ENCODE data around the gene HYCC1.

HYCC1 gene

DNA sequence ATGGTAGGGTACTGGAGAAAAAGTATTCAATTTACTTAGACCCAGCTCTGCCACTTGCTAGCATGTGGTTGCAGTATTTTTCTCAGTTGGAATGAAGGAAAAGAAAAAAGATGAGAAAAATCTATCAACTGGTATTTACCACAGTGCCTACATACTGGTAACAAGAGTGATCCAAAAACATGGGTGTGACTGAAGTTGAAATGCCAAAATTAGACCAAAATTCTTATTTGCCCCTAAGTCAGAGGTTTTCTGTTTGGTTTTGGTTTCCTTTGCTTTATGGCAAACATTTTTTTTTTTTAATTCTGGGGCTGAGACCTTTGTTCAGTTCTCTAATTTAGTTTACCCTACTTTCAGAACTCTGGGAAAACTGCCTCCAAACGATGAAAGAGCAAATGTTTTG, 12.3 kb downstream of the HYCC1 start:
- DNase-seq (ENCODE audit: extremely low read depth, insufficient read length), result no peak

GRCh38 chr7:23000597-23001360, 13.2 kb downstream of the HYCC1 start:
- H3K36me3 ChIP-seq (ENCODE audit: control insufficient read depth, insufficient read depth, low read length), result no peaks in the 10 kb centered on the region
- H3K27me3 ChIP-seq (replicated peaks; ENCODE audit: control insufficient read depth, insufficient read depth, low read length), result no peaks in the 10 kb centered on the region
- H3K4me3 ChIP-seq (replicated peaks; ENCODE audit: low read depth, low read length), result no peak overlapping the region
- no peak for TF ChIP-seq CTCF (IDR thresholded peaks at IDR 0.05; ENCODE audit: insufficient read depth, low read length, poor library complexity, severe bottlenecking)
- no peak for DNase-seq (ENCODE audit: extremely low read depth, insufficient read length)

More for the DNA sequence above, 12.3 kb downstream of the HYCC1 start:
- Histone ChIP-seq H3K27me3 (replicated peaks; ENCODE audit: control insufficient read depth, insufficient read depth, low read length) (no peaks in the 10 kb centered on the region), H3K36me3 (ENCODE audit: control insufficient read depth, insufficient read depth, low read length) (no peaks in the 10 kb centered on the region), H3K4me3 (replicated peaks; ENCODE audit: low read depth, low read length) (no peak overlapping the region)
- no peak for TF ChIP-seq CTCF (IDR thresholded peaks at IDR 0.05; ENCODE audit: insufficient read depth, low read length, poor library complexity, severe bottlenecking)

DNA sequence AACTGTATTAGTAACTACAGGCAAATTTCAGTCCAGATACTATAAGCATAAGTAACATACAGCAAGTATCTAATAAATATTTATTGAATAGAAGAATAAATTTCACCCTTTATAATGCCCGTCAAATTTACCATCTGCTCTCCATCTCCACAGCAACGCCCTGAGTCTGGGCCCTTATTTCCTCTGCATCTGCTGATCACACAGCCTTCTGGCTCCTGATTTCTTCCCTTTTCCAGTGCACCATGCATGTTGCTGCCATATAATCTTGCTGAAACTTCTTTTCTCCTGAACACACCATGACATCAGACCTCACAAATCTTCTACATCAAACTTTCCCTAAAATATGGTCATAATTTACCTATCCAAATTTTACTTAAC, 15.4 kb downstream of the HYCC1 start:
- no peak for DNase-seq (ENCODE audit: extremely low read depth, insufficient read length)
- Histone ChIP-seq H3K27me3 (replicated peaks; ENCODE audit: control insufficient read depth, insufficient read depth, low read length) (no peaks in the 10 kb centered on the region), H3K4me3 (replicated peaks; ENCODE audit: low read depth, low read length) (no peak overlapping the region), H3K36me3 (ENCODE audit: control insufficient read depth, insufficient read depth, low read length) (no peaks in the 10 kb centered on the region)
- TF ChIP-seq CTCF (IDR thresholded peaks at IDR 0.05; ENCODE audit: insufficient read depth, low read length, poor library complexity, severe bottlenecking), result no peak

DNA sequence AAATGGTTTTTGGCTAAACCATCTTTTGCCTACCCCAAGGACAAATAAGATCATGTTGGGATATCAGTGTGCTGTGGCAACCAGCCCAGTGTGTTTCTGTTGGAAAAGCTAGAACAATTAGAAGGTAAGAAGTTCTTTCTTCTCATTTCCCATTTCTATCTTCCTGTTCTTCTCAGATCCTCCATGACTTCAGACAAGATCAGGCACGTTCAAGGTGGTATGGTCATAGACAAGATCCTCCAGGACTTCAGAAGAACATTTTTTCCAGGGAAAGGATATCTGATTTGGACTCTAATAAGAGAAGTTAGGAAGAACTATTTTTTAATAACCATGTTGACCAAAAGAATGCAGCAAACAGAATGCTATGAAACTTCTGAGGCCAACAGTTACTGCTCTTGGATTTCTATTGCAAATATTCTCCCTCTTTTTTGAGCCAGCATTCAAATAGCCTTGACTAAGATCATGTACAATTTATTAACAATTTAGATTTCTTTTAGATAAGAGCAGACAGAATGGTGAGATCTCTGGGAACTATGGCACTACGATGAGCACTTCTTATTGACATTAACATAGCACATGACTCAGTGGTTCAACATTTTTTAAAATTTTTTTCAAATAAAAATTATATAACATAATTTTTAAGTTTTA, 15.9 kb downstream of the HYCC1 start:
- no peak for TF ChIP-seq CTCF (IDR thresholded peaks at IDR 0.05; ENCODE audit: insufficient read depth, low read length, poor library complexity, severe bottlenecking)
- no peak for DNase-seq (ENCODE audit: extremely low read depth, insufficient read length)
- Histone ChIP-seq H3K4me3 (replicated peaks; ENCODE audit: low read depth, low read length) (no peak overlapping the region), H3K36me3 (ENCODE audit: control insufficient read depth, insufficient read depth, low read length) (no peaks in the 10 kb centered on the region), H3K27me3 (replicated peaks; ENCODE audit: control insufficient read depth, insufficient read depth, low read length) (no peaks in the 10 kb centered on the region)

- no peaks in the 10 kb centered on the region for H3K36me3 ChIP-seq (ENCODE audit: control insufficient read depth, insufficient read depth, low read length)
- H3K27me3 ChIP-seq (replicated peaks; ENCODE audit: control insufficient read depth, insufficient read depth, low read length), result no peaks in the 10 kb centered on the region
- no peak for TF ChIP-seq CTCF (IDR thresholded peaks at IDR 0.05; ENCODE audit: insufficient read depth, low read length, poor library complexity, severe bottlenecking)
- DNase-seq (ENCODE audit: extremely low read depth, insufficient read length), result no peak
- H3K4me3 ChIP-seq (replicated peaks; ENCODE audit: low read depth, low read length), result no peak overlapping the region
These were observed 17.5 kb downstream of the HYCC1 start for GRCh38 chr7:22996470-22996869.

Data from GM06990 (cell line).